Kidney (tissue), 14 donors: ENCODE data around the gene CCDC88C. TPM values are rescaled to one million over a fixed set of nuclear protein-coding genes. Genes with fewer than 3 reads are reported as not detected.
"Not testable (repeated sequence)": the region's sequence is repeated elsewhere in the genome, so short reads cannot be mapped to it uniquely, and the experiment has no call there.

ENCODE experiments used
- DNase-seq, 5 donors: peaks; one replicate each; pipeline ENCODE4 v3.0.0-alpha.2; 2013 to 2020
- FAIRE-seq: peaks from 2 replicates; lab custom pipeline; 2012; peaks lifted over from hg19 to GRCh38; lab: Jason Lieb, UNC
- H3K27ac ChIP-seq, 2 donors: one replicate each; pipeline ENCODE4 v1.7.0; 2013; ENCODE audit warnings: low read depth in 2 of 2, low read length in 2 of 2, inconsistent platforms in 1 of 2
- H3K27me3 ChIP-seq: one replicate; pipeline ENCODE4 v1.7.1; 2013; ENCODE audit warnings: low read length, inconsistent platforms; ENCODE audit not compliant: control insufficient read depth, insufficient read depth
- H3K36me3 ChIP-seq, 3 donors: one replicate each; pipeline versions ENCODE4 v1.7.0 to v1.7.1; 2013; ENCODE audit warnings: low read length in 3 of 3, control low read depth in 1 of 3, inconsistent platforms in 1 of 3; ENCODE audit not compliant: insufficient read depth in 3 of 3, control insufficient read depth in 2 of 3
- H3K4me1 ChIP-seq, 3 donors: one replicate each; pipeline versions ENCODE4 v1.7.0 to v1.7.1; 2013; ENCODE audit warnings: low read length in 3 of 3, inconsistent platforms in 1 of 3, low read depth in 1 of 3; ENCODE audit not compliant: control insufficient read depth in 2 of 3, insufficient read depth in 2 of 3
- H3K4me3 ChIP-seq, 3 donors: one replicate each; pipeline versions ENCODE4 v1.7.0 to v1.8.1; 2013; ENCODE audit warnings: low read length in 3 of 3, control low read depth in 1 of 3, inconsistent platforms in 1 of 3
- H3K9ac ChIP-seq, 3 donors: one replicate each; pipeline versions ENCODE4 v1.7.0 to v1.7.1; 2013; ENCODE audit warnings: low read length in 3 of 3, control low read depth in 1 of 3, inconsistent platforms in 1 of 3
- H3K9me3 ChIP-seq, 3 donors: one replicate each; pipeline versions ENCODE4 v1.7.0 to v1.7.1; 2013; ENCODE audit warnings: low read length in 3 of 3, control low read depth in 1 of 3, inconsistent platforms in 1 of 3; ENCODE audit not compliant: control insufficient read depth in 2 of 3, insufficient read depth in 1 of 3
- CTCF ChIP-seq: IDR thresholded peaks from 3 replicates; pipeline ENCODE4 v1.5.1; 2012; ENCODE audit warnings: mild to moderate bottlenecking, moderate library complexity, borderline replicate concordance; ENCODE audit not compliant: insufficient read depth; ENCODE audit errors: extremely low read depth
- intact Hi-C: fragments of 100-400 bp; cut with DNase I; formaldehyde crosslinking; loops from one replicate; pipeline ENCODE4 v1.11.1; 2022
- polyA plus RNA-seq: library from polyadenylated mRNA; stranded (reverse); fragments of 350-450 nt; fragmentation: Illumina TruSeq; extraction: RNeasy Lipid Tissue Mini Kit (QIAGEN cat#74804); gene quantifications from one replicate; pipeline ENCODE4 v1.2.3, GENCODE V29; 2014; ENCODE audit warnings: low read depth, low replicate concordance; ENCODE audit not compliant: insufficient read depth
- total RNA-seq: library from RNA; stranded (reverse); fragmentation: NEBNext Ultra II Directional; extraction: Animal tissue kit (Norgen Biotek cat#: 25700); gene quantifications from one replicate; pipeline ENCODE4 v1.2.1, GENCODE V29; 2021
- donor health status: control.
- donor health status: control.
- donor health status: control.
- donor health status: control.
- donor health status: control.
- donor health status: DM: yes; HTN: yes; CAD: no.
- donor health status: Normal renal cell carcinoma (clear cell type).

The CCDC88C gene
- total and polyA plus RNA-seq, 2 donors from 2014 or later = 6.6 to 32.8 TPM

- H3K36me3 ChIP-seq = no peaks in the 10 kb centered on the region
- intact Hi-C loops = no loop called here
- H3K4me3 ChIP-seq = no peak overlapping the region
- DNase-seq (no peak), FAIRE-seq (no peak)
- no peak overlapping the region for H3K9ac ChIP-seq
- no peaks in the 10 kb centered on the region for H3K9me3 ChIP-seq
- H3K4me1 ChIP-seq = no peaks in the 10 kb centered on the region
- no peak for TF ChIP-seq CTCF
- H3K27ac ChIP-seq = no peak overlapping the region
- H3K27me3 ChIP-seq = no peaks in the 10 kb centered on the region
Measured at GRCh38 chr14:91429385-91429784, 11.8 kb upstream of the CCDC88C start.

GRCh38 chr14:91428931-91429330 is 11.3 kb upstream of the CCDC88C start:
- FAIRE-seq, H3K4me1 ChIP-seq, intact Hi-C loops, H3K9ac ChIP-seq, H3K9me3 ChIP-seq, H3K4me3 ChIP-seq, H3K27ac ChIP-seq, H3K36me3 ChIP-seq, DNase-seq, H3K27me3 ChIP-seq: not testable (repeated sequence)

- H3K4me1 ChIP-seq, intact Hi-C loops, DNase-seq, H3K9me3 ChIP-seq, H3K36me3 ChIP-seq, H3K27ac ChIP-seq, FAIRE-seq, H3K4me3 ChIP-seq, H3K27me3 ChIP-seq, H3K9ac ChIP-seq: not testable (repeated sequence)
Measured at GRCh38 chr14:91425531-91425944, 7.9 kb upstream of the CCDC88C start.

GRCh38 chr14:91424813-91425530 is 7.4 kb upstream of the CCDC88C start:
- Histone ChIP-seq H3K27me3 (no peaks in the 10 kb centered on the region), H3K27ac (no peak overlapping the region), H3K36me3 (no peaks in the 10 kb centered on the region), H3K9ac (no peak overlapping the region), H3K9me3 (no peaks in the 10 kb centered on the region), H3K4me1 (no peaks in the 10 kb centered on the region), H3K4me3 (no peak overlapping the region)
- DNase-seq (no peak), FAIRE-seq (no peak)
- TF ChIP-seq CTCF = no peak
- intact Hi-C loops = no loop called here
